ENCODE data around the gene CIDEA.

The CIDEA gene

GRCh38 chr18:12315911-12316310, 61.8 kb downstream of the CIDEA start:
- Histone ChIP-seq H3K9me3 (ENCODE audit: insufficient read depth, low read length) (peaks cover 3% of the 10 kb centered on the region; the same call in 1 of the 2 replicates), H4K20me1 (ENCODE audit: insufficient read depth, low read length) (no peaks in the 10 kb centered on the region), H2AFZ (ENCODE audit: low read depth, low read length) (peak overlapping the region; percentile 60), H3K4me2 (ENCODE audit: low read length) (peak overlapping the region; percentile 79), H3K4me3 (ENCODE audit: low read length) (peak overlapping the region; percentile 52), H3K27me3 (ENCODE audit: low read depth, low read length) (no peaks in the 10 kb centered on the region), H3K79me2 (ENCODE audit: low read length) (no peaks in the 10 kb centered on the region), H3K27ac (ENCODE audit: low read length) (peak overlapping the region; percentile 87), H3K9ac (ENCODE audit: low read length) (peak overlapping the region; percentile 57), H3K36me3 (replicated peaks; ENCODE audit: low read depth, low read length) (peaks cover 12% of the 10 kb centered on the region), H3K4me1 (ENCODE audit: low read length) (peaks cover 50% of the 10 kb centered on the region)
- TF ChIP-seq CTCF (IDR thresholded peaks at IDR 0.05; ENCODE audit: low read depth, low read length) = no peak
- TF ChIP-seq EZH2phosphoT487 (IDR thresholded peaks at IDR 0.05; ENCODE audit: low read depth) = no peak

- Histone ChIP-seq H3K27me3 (ENCODE audit: low read depth, low read length) (no peaks in the 10 kb centered on the region), H3K4me2 (ENCODE audit: low read length) (peak overlapping the region; percentile 44), H4K20me1 (ENCODE audit: insufficient read depth, low read length) (no peaks in the 10 kb centered on the region), H3K79me2 (ENCODE audit: low read length) (no peaks in the 10 kb centered on the region), H3K4me3 (ENCODE audit: low read length) (peak overlapping the region; percentile 5; the same call in 1 of the 2 replicates), H3K9me3 (ENCODE audit: insufficient read depth, low read length) (no peaks in the 10 kb centered on the region), H3K9ac (ENCODE audit: low read length) (peak overlapping the region; percentile 18; the same call in 1 of the 2 replicates), H3K4me1 (ENCODE audit: low read length) (peaks cover 54% of the 10 kb centered on the region), H3K36me3 (replicated peaks; ENCODE audit: low read depth, low read length) (peaks cover 5% of the 10 kb centered on the region), H3K27ac (ENCODE audit: low read length) (peak overlapping the region; percentile 40), H2AFZ (ENCODE audit: low read depth, low read length) (0 out of 2 replicates have a peak overlapping the region, but pooled peaks have one; percentile 38)
- TF ChIP-seq EZH2phosphoT487 (IDR thresholded peaks at IDR 0.05; ENCODE audit: low read depth) = no peak
- TF ChIP-seq CTCF (IDR thresholded peaks at IDR 0.05; ENCODE audit: low read depth, low read length) = no peak
Observed at GRCh38 chr18:12317664-12318333, 63.6 kb downstream of the CIDEA start.

GRCh38 chr18:12318334-12318697, 64.2 kb downstream of the CIDEA start:
- Histone ChIP-seq H2AFZ (ENCODE audit: low read depth, low read length) (0 out of 2 replicates have a peak overlapping the region, but pooled peaks have one; percentile 38), H4K20me1 (ENCODE audit: insufficient read depth, low read length) (no peaks in the 10 kb centered on the region), H3K27me3 (ENCODE audit: low read depth, low read length) (no peaks in the 10 kb centered on the region), H3K4me2 (ENCODE audit: low read length) (peak overlapping the region; percentile 44), H3K9me3 (ENCODE audit: insufficient read depth, low read length) (no peaks in the 10 kb centered on the region), H3K36me3 (replicated peaks; ENCODE audit: low read depth, low read length) (peaks cover 4% of the 10 kb centered on the region), H3K9ac (ENCODE audit: low read length) (no peak overlapping the region), H3K27ac (ENCODE audit: low read length) (peak overlapping the region; percentile 40), H3K4me3 (ENCODE audit: low read length) (no peak overlapping the region), H3K79me2 (ENCODE audit: low read length) (no peaks in the 10 kb centered on the region), H3K4me1 (ENCODE audit: low read length) (peaks cover 54% of the 10 kb centered on the region)
- TF ChIP-seq CTCF (IDR thresholded peaks at IDR 0.05; ENCODE audit: low read depth, low read length) = no peak
- TF ChIP-seq EZH2phosphoT487 (IDR thresholded peaks at IDR 0.05; ENCODE audit: low read depth) = no peak

DNA sequence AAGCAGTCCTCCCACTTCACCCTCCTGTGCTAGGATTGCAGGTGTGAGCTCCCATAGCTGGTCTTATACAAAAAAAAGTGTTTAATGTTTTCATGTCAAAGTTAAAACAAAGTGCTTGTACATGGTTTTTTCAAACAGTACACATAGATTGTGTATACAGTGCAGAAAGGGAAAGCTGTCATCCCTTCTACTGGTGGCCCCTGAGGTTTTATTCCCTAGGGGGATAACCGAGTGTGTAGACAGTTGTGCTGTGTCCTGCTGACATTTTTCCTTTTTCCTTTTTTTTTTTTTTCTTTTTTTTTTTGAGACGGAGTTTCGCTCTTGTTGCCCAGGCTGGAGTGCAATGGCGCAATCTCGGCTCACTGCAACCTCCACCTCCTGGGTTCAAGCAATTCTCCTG, 64.7 kb downstream of the CIDEA start:
- Histone ChIP-seq H3K9ac (ENCODE audit: low read length) (no peak overlapping the region), H3K27me3 (ENCODE audit: low read depth, low read length) (no peaks in the 10 kb centered on the region), H2AFZ (ENCODE audit: low read depth, low read length) (no peak overlapping the region), H3K9me3 (ENCODE audit: insufficient read depth, low read length) (no peaks in the 10 kb centered on the region), H3K4me2 (ENCODE audit: low read length) (no peak overlapping the region), H3K4me1 (ENCODE audit: low read length) (peaks cover 49% of the 10 kb centered on the region), H3K4me3 (ENCODE audit: low read length) (no peak overlapping the region), H3K36me3 (replicated peaks; ENCODE audit: low read depth, low read length) (peaks cover 3% of the 10 kb centered on the region), H4K20me1 (ENCODE audit: insufficient read depth, low read length) (no peaks in the 10 kb centered on the region), H3K79me2 (ENCODE audit: low read length) (no peaks in the 10 kb centered on the region), H3K27ac (ENCODE audit: low read length) (no peak overlapping the region)
- TF ChIP-seq EZH2phosphoT487 (IDR thresholded peaks at IDR 0.05; ENCODE audit: low read depth) = no peak
- no peak for TF ChIP-seq CTCF (IDR thresholded peaks at IDR 0.05; ENCODE audit: low read depth, low read length)

All from OCI-LY3 (cell line).